Ascending aorta (tissue), 2 donors: ENCODE results near the gene PLA2G4F. TPM values are rescaled to one million over a fixed set of nuclear protein-coding genes. Genes with fewer than 3 reads are reported as not detected.
"Not testable (repeated sequence)": the region's sequence is repeated elsewhere in the genome, so short reads cannot be mapped to it uniquely, and the experiment has no call there.

Experiments used
- DNase-seq, 2 donors: peaks; one replicate each; pipeline ENCODE4 v3.0.0-alpha.2; 2019; ENCODE audit warnings: low spot score in 2 of 2
- H3K27ac ChIP-seq, 2 donors: fragments of 200-600 bp; sonication (generic); one replicate each; pipeline ENCODE4 v1.5.1; 2016 to 2017; ENCODE audit warnings: mild to moderate bottlenecking in 1 of 2
- H3K27me3 ChIP-seq: fragments of 200-600 bp; sonication (generic); one replicate; pipeline ENCODE4 v1.5.1; 2017
- H3K36me3 ChIP-seq, 2 donors: fragments of 200-600 bp; sonication (generic); one replicate each; pipeline ENCODE4 v1.5.1; 2016
- H3K4me1 ChIP-seq, 2 donors: fragments of 200-600 bp; sonication (generic); one replicate each; pipeline ENCODE4 v1.5.1; 2016 to 2017; ENCODE audit warnings: mild to moderate bottlenecking in 1 of 2
- H3K4me3 ChIP-seq, 2 donors: fragments of 200-600 bp; sonication (generic); one replicate each; pipeline ENCODE4 v1.5.1; 2016 to 2017; ENCODE audit warnings: mild to moderate bottlenecking in 1 of 2
- H3K9me3 ChIP-seq, 2 donors: fragments of 200-600 bp; sonication (generic); one replicate each; pipeline ENCODE4 v1.5.1; 2016
- intact Hi-C: fragments of 100-400 bp; cut with DNase I; formaldehyde crosslinking; loops from one replicate; pipeline ENCODE4 v1.15.1; 2023
- total RNA-seq: library from RNA; depleted of rRNA; stranded (reverse); fragments of >200 nt; gene quantifications from one replicate; pipeline ENCODE4 v1.1.0, GENCODE V29; 2016
- TF ChIP-seq, protein P1 (sequence below), 3 experiments: fragments of 200-600 bp in 2 of 3; fragments of 450-650 bp in 1 of 3; sonication (generic) in 2 of 3; IDR thresholded peaks; one replicate each; pipeline ENCODE4 v1.5.1; 2016 to 2019; ENCODE audit warnings: antibody characterized with exemption in 3 of 3, mild to moderate bottlenecking in 1 of 3, moderate library complexity in 1 of 3

The PLA2G4F gene
- total RNA-seq, 1 donor from 2014 or later: not detected

DNA sequence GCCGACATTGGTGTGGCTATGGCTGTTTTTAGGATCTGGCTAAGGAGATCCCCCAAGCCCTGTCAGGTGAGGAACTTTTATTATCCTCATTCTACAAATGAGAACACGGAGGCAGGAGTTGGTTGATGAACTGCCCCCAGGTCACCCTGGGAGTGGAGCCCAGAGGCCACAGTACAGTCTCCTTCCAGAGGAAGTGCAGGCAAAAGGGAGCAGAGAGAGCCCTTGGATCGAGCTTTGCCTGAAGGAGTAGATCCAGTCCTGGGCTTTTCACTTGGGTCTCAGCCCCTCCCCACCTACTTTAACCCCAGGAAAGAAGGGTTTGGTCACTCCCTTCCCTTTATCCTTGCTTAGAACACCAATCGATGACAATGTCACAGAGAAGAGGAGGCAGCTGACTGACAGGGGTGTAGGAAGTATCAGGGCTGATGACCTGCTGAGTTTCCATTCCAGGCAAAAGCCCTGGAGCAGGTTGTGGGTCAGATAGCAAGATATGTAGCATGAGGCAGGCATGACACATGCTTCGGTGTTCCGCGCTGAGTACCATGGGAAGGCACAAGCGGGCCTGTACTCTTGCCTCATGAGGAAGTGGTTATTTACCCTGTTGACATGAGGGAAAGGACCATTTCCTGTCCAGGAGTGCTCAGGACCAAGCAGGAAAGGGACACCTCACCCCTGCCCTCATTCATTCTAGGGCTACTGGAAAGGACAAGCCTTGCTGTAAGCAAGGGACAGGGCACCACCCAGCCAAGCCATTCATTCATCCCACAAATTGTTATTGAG lies 56.2 kb downstream of the PLA2G4F start:
- no peak overlapping the region for H3K4me3 ChIP-seq
- H3K27me3 ChIP-seq: no peaks in the 10 kb centered on the region
- intact Hi-C loops: no loop called here
- TF ChIP-seq, protein P1, sequence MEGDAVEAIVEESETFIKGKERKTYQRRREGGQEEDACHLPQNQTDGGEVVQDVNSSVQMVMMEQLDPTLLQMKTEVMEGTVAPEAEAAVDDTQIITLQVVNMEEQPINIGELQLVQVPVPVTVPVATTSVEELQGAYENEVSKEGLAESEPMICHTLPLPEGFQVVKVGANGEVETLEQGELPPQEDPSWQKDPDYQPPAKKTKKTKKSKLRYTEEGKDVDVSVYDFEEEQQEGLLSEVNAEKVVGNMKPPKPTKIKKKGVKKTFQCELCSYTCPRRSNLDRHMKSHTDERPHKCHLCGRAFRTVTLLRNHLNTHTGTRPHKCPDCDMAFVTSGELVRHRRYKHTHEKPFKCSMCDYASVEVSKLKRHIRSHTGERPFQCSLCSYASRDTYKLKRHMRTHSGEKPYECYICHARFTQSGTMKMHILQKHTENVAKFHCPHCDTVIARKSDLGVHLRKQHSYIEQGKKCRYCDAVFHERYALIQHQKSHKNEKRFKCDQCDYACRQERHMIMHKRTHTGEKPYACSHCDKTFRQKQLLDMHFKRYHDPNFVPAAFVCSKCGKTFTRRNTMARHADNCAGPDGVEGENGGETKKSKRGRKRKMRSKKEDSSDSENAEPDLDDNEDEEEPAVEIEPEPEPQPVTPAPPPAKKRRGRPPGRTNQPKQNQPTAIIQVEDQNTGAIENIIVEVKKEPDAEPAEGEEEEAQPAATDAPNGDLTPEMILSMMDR (IDR thresholded peaks at IDR 0.05): no peak
- no peaks in the 10 kb centered on the region for H3K4me1 ChIP-seq
- H3K9me3 ChIP-seq: no peaks in the 10 kb centered on the region
- no peak overlapping the region for H3K27ac ChIP-seq
- no peaks in the 10 kb centered on the region for H3K36me3 ChIP-seq
- DNase-seq: no peak

GRCh38 chr15:42097018-42097417 lies 59.4 kb downstream of the PLA2G4F start:
- H3K27me3 ChIP-seq: no peaks in the 10 kb centered on the region
- H3K36me3 ChIP-seq: no peaks in the 10 kb centered on the region
- no peaks in the 10 kb centered on the region for H3K9me3 ChIP-seq
- H3K4me1 ChIP-seq: peaks cover 0 to 5% of the 10 kb centered on the region in 2 donors
- H3K27ac ChIP-seq: no peak overlapping the region
- TF ChIP-seq, protein P1 (IDR thresholded peaks at IDR 0.05): no peak
- no peak overlapping the region for H3K4me3 ChIP-seq
- intact Hi-C loops: no loop called here
- DNase-seq: no peak

DNA sequence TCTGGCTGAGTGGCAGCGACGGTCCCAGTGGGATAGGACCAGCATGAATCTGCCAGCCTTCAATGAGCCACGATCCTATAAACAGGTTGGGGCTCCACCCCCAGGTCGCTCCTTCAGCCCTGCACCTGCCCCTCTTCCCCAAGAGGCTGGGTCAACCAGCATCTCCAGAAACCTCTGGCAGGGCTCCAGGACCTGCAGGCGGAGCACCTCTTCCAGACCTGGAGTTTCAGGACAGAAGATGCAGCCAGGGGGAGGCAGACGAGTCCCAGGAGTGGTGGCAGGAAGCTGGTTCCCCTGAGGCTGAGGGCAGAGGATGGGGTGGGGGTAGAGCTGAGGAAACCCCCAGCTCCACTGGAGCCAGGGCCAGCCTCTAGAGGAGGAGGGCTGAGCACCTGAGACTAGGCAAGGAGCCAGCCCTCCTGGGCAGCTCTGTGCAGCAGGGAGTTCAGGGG lies 61.9 kb downstream of the PLA2G4F start, which contains the start of gene PLA2G4D:
Gene PLA2G4D (minus strand): TSS at position 51 of the 452 bp plus-strand sequence. CDS start 103 bp downstream, outside the sequence.
- TF ChIP-seq, protein P1 (IDR thresholded peaks at IDR 0.05): no peak
- intact Hi-C loops: no loop called here
- Histone ChIP-seq H3K4me3 (no peak within 1 kb of the TSS), H3K27me3 (no peaks in the 10 kb centered on the region), H3K27ac (no peak within 1 kb of the TSS), H3K4me1 (peaks cover 0 to 5% of the 10 kb centered on the region in 2 donors), H3K36me3 (no peaks in the 10 kb centered on the region), H3K9me3 (no peaks in the 10 kb centered on the region)
- no peak for DNase-seq

- Histone ChIP-seq H3K27ac (no peak overlapping the region), H3K4me1 (peaks cover 0 to 5% of the 10 kb centered on the region in 2 donors), H3K9me3 (no peaks in the 10 kb centered on the region), H3K27me3 (no peaks in the 10 kb centered on the region), H3K36me3 (no peaks in the 10 kb centered on the region), H3K4me3 (no peak overlapping the region)
- intact Hi-C loops: no loop called here
- TF ChIP-seq, protein P1 (IDR thresholded peaks at IDR 0.05): no peak
- DNase-seq: no peak
These were observed 62.5 kb downstream of the PLA2G4F start for GRCh38 chr15:42093966-42094365.

DNA sequence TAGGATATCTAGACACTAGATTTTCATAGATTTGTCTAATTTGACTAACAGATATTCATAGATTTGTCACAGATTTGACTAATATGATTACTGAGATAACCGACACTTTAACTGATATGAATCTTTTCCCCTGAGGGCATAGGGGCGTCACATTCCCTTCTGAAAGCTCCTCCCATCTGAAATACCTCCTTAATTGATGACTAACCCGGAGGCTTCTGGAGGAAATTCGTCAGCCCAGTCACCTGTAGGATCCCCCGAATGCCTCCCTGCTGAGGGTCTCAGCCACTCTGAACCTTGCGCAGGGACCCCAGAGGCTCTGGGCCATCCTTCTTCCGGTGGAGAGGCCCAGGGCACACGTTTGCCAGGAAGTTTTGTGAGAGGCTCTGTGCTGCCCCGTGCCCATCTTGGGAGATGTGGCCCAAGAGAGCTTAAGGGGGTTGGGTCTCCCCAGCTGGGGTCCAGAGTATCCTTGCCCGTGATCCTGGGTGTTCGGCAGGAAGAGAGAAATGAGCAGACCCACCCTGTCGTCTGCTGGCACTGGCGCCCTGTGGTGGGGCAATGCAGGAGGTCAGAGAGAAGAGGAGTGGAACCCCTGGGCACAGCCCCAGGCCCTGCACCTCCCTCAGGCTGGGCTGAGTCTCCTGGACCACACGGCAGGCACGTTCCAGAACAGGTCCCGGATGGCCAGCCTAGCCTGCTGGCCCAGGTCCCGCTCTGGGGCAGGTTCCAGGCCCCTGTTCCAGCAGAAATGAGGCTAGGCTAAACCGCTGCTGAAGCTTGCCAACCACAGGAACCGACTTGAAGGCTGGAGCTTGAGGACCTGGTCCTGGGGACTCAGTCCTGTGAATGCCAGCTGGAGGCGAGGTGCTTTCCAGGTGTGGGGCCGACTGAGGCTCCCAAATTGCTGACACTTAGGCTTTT lies 63.8 kb downstream of the PLA2G4F start:
- Histone ChIP-seq H3K9me3 (no peaks in the 10 kb centered on the region), H3K27me3 (no peaks in the 10 kb centered on the region), H3K4me3 (no peak overlapping the region), H3K4me1 (peaks cover 0 to 5% of the 10 kb centered on the region in 2 donors), H3K36me3 (no peaks in the 10 kb centered on the region), H3K27ac (no peak overlapping the region)
- intact Hi-C loops: no loop called here
- DNase-seq: no peak
- TF ChIP-seq, protein P1 (IDR thresholded peaks at IDR 0.05): no peak

DNA sequence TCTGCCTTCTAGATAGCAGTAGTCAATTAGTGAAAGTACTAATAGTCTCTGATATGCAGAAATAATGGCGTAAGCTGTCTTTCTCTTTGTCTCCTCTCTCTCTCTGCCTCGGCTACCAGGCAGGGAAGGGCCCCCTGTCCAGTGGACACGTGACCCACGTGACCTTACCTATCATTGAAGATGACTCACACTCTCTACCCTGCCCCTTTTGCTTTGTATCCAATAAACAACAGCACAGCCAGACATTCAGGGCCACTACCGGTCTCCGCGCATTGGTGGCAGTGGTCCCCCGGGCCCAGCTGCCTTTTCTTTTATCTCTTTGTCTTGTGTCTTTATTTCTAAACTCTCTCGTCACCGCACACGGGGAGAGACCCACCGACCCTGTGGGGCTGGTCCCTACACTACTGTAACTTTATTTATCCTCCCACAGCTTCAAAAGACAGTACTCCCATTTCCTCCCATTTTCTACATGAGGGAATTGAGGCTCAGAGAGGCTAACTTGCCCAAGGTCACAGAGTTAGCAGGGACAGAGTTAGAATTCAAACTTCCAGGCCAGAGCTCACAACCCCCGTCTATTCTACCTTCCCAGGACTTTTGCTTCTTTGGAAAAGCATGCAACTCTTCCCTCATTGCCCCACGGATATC lies 64.6 kb downstream of the PLA2G4F start:
- intact Hi-C loops, DNase-seq, H3K9me3 ChIP-seq, H3K4me1 ChIP-seq, H3K4me3 ChIP-seq, H3K36me3 ChIP-seq, H3K27me3 ChIP-seq, H3K27ac ChIP-seq: not testable (repeated sequence)
